Activated B cell treated with CpG ODN at 0.5 μM for 24 hours (primary cell): Measurements from ENCODE around the gene SCAPER. TPM values are rescaled to one million over a fixed set of nuclear protein-coding genes. Genes with fewer than 3 reads are reported as not detected.

Source experiments
- ATAC-seq: fragments of 200-7000 bp; cut with Tn5 transposase; one replicate; pipeline ENCODE4 v1.10.0; 2021; ENCODE audit warnings: low read depth, mild to moderate bottlenecking, moderate library complexity
- CTCF ChIA-PET: fragments of 350-600 bp; sonication (Branson Sonifier 250); formaldehyde crosslinking; loops from one replicate; lab custom pipeline; 2021; ENCODE audit warnings: antibody characterized with exemption; lab: Charles Lee
- POLR2A ChIA-PET: fragments of 350-600 bp; sonication (Branson Sonifier 250); formaldehyde crosslinking; loops from one replicate; lab custom pipeline; 2021; ENCODE audit warnings: antibody characterized with exemption; lab: Charles Lee
- DNase-seq: peaks from one replicate; pipeline ENCODE4 v3.0.0; 2022
- H3K27ac Mint-ChIP-seq: one replicate; pipeline ENCODE4 v1.8.0; 2020; ENCODE audit warnings: mixed read lengths
- H3K27me3 Mint-ChIP-seq: one replicate; pipeline ENCODE4 v1.8.0; 2021; ENCODE audit warnings: mixed read lengths
- H3K36me3 Mint-ChIP-seq: one replicate; pipeline ENCODE4 v1.8.0; 2021; ENCODE audit warnings: low read depth, mixed read lengths
- H3K4me1 Mint-ChIP-seq: one replicate; pipeline ENCODE4 v1.8.0; 2021; ENCODE audit warnings: mixed read lengths
- H3K4me3 Mint-ChIP-seq: one replicate; pipeline ENCODE4 v1.8.0; 2020; ENCODE audit warnings: mild to moderate bottlenecking, mixed read lengths
- H3K9me3 Mint-ChIP-seq: one replicate; pipeline ENCODE4 v1.8.0; 2020; ENCODE audit warnings: mixed read lengths
- CTCF ChIP-seq: fragments of 200-600 bp; IDR thresholded peaks from one replicate; pipeline ENCODE4 v1.8.0; 2022; ENCODE audit warnings: antibody characterized with exemption, mild to moderate bottlenecking
- intact Hi-C: fragments of 100-400 bp; cut with micrococcal nuclease; formaldehyde crosslinking; loops from one replicate; pipeline ENCODE4 v1.15.1; 2024
- total RNA-seq: library from RNA; stranded (reverse); gene quantifications from 2 replicates; pipeline ENCODE4 v1.2.3, GENCODE V29; 2022

The SCAPER gene
- total RNA-seq, 1 donor from 2014 or later, result 38.8 TPM

- DNase-seq (no peak), ATAC-seq (no peak)
- intact Hi-C loops, result loop anchor here (1.0 to 10.0 kb wide), 3 partner anchors 532 to 676 kb away; partner anchors contain the start of gene ISL2
- Mint-ChIP-seq H3K4me1 (peaks cover 16% of the 10 kb centered on the region), H3K4me3 (no peak overlapping the region), H3K36me3 (peaks cover 5% of the 10 kb centered on the region), H3K9me3 (no peaks in the 10 kb centered on the region), H3K27ac (no peak overlapping the region), H3K27me3 (no peaks in the 10 kb centered on the region)
- CTCF ChIA-PET, result interaction anchor here (0.9 to 2.3 kb wide), 3 partner anchors 631 to 681 kb away, joined by 3 to 8 read pairs (median 6); no protein-coding TSS in a partner anchor
- no peak for TF ChIP-seq CTCF
- POLR2A ChIA-PET, result no interaction called here
Measured at GRCh38 chr15:76866716-76867321, 38.3 kb downstream of the SCAPER start.

GRCh38 chr15:76866008-76866407 is 39.1 kb downstream of the SCAPER start:
- TF ChIP-seq CTCF, result no peak
- Mint-ChIP-seq H3K27ac (no peak overlapping the region), H3K36me3 (peaks cover 10% of the 10 kb centered on the region), H3K4me3 (no peak overlapping the region), H3K9me3 (no peaks in the 10 kb centered on the region), H3K4me1 (peaks cover 18% of the 10 kb centered on the region), H3K27me3 (no peaks in the 10 kb centered on the region)
- POLR2A ChIA-PET, result no interaction called here
- DNase-seq (no peak), ATAC-seq (no peak)
- intact Hi-C loops, result loop anchor here (1.0 to 10.0 kb wide), 3 partner anchors 531 to 675 kb away; partner anchors contain the start of gene ISL2
- CTCF ChIA-PET, result interaction anchor here (0.9 to 2.3 kb wide), 3 partner anchors 630 to 680 kb away, joined by 3 to 8 read pairs (median 6); no protein-coding TSS in a partner anchor

DNA sequence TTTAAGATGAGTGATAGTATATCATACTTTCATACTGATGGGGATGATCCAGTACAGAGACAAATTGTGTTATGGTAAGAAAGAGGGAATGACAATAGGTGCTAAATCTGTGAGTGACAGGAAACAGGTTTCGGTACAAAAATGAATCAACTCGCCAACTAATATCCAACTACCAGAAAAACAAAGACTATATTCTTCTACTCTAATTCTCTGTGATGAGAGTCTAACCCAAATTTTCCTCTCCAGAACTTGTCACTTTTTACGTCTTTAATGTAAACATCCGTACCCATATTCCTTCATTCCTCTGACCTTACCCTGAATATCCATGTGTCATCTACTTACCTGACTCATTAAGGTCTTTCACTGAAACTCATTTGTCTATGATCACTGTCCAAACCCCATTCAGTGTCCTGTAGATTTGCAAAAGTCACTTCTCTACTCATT is 39.6 kb downstream of the SCAPER start:
- TF ChIP-seq CTCF, result no peak
- Mint-ChIP-seq H3K36me3 (peaks cover 10% of the 10 kb centered on the region), H3K9me3 (no peaks in the 10 kb centered on the region), H3K27me3 (no peaks in the 10 kb centered on the region), H3K27ac (no peak overlapping the region), H3K4me3 (no peak overlapping the region), H3K4me1 (peaks cover 18% of the 10 kb centered on the region)
- CTCF ChIA-PET, result interaction anchor here (1.3 to 2.3 kb wide), 2 partner anchors 630 to 680 kb away, joined by 6 to 8 read pairs; no protein-coding TSS in a partner anchor
- DNase-seq (no peak), ATAC-seq (no peak)
- intact Hi-C loops, result loop anchor here (10.0 kb wide), 1 partner anchor 531 kb away; the partner anchor contains the start of gene ISL2
- POLR2A ChIA-PET, result no interaction called here

DNA sequence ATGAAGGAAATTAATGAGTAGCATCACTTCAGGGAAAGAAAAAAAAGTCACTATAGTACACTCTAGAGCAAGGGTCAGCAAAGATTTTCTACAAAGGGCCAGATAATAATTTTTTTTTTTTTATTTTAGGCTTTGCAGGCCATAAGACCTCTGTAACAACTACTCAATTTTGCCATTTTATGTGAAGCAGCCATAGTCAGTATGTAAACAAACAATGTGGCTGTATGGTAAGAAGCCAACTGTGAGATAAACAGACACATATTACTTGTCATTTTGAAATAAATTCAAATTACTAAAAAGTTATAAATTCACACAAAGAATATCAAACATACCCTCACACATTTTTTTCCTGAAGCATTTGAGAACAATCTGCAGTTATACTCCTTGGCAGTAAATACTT is 40.6 kb downstream of the SCAPER start:
- ATAC-seq (no peak), DNase-seq (no peak)
- no peak overlapping the region for H3K4me3 Mint-ChIP-seq
- no peak for TF ChIP-seq CTCF
- CTCF ChIA-PET, result no interaction called here
- H3K9me3 Mint-ChIP-seq, result no peaks in the 10 kb centered on the region
- POLR2A ChIA-PET, result no interaction called here
- peaks cover 18% of the 10 kb centered on the region for H3K4me1 Mint-ChIP-seq
- intact Hi-C loops, result loop anchor here (10.0 kb wide), 1 partner anchor 530 kb away; the partner anchor contains the start of gene ISL2
- H3K27ac Mint-ChIP-seq, result no peak overlapping the region
- peaks cover 13% of the 10 kb centered on the region for H3K36me3 Mint-ChIP-seq
- H3K27me3 Mint-ChIP-seq, result no peaks in the 10 kb centered on the region

GRCh38 chr15:76863693-76864092 is 41.4 kb downstream of the SCAPER start:
- ChIA-PET POLR2A (no interaction called here), CTCF (no interaction called here)
- no peaks in the 10 kb centered on the region for H3K9me3 Mint-ChIP-seq
- ATAC-seq (no peak), DNase-seq (no peak)
- intact Hi-C loops, result loop anchor here (10.0 kb wide), 1 partner anchor 529 kb away; the partner anchor contains the start of gene ISL2
- no peaks in the 10 kb centered on the region for H3K27me3 Mint-ChIP-seq
- TF ChIP-seq CTCF, result no peak
- no peak overlapping the region for H3K4me3 Mint-ChIP-seq
- peaks cover 14% of the 10 kb centered on the region for H3K4me1 Mint-ChIP-seq
- peaks cover 13% of the 10 kb centered on the region for H3K36me3 Mint-ChIP-seq
- no peak overlapping the region for H3K27ac Mint-ChIP-seq
